Thyroid gland (tissue), 4 donors: ENCODE results near the gene SIM1.

Experiments
- CTCF ChIP-seq, 6 experiments: fragments of 200-600 bp in 3 of 6; fragments of 450-650 bp in 3 of 6; sonication (generic) in 3 of 6; IDR thresholded peaks; one replicate each; pipeline ENCODE4 v1.5.1; 2016 to 2019; ENCODE audit warnings: antibody characterized with exemption in 6 of 6, mild to moderate bottlenecking in 2 of 6, inconsistent platforms in 1 of 6, moderate library complexity in 1 of 6
- POLR2A ChIP-seq, 2 donors: fragments of 450-650 bp; IDR thresholded peaks; one replicate each; pipeline ENCODE4 v1.6.1; 2017; ENCODE audit warnings: antibody characterized with exemption in 2 of 2, mild to moderate bottlenecking in 2 of 2, moderate library complexity in 1 of 2

GRCh38 chr6:100457311-100457990, 7.3 kb downstream of the SIM1 start:
- TF ChIP-seq CTCF (IDR thresholded peaks at IDR 0.05) (no peak), POLR2A (IDR thresholded peaks at IDR 0.05) (no peak)
